Measurements from ENCODE around the gene DNAJB13.
"Not testable (repeated sequence)": the region's sequence is repeated elsewhere in the genome, so short reads cannot be mapped to it uniquely, and the experiment has no call there.

Gene DNAJB13

GRCh38 chr11:73983741-73984538, 33.1 kb downstream of the DNAJB13 start:
- no peak for DNase-seq (ENCODE audit: low read depth in 1 of 2, low spot score in 1 of 2)
- in situ Hi-C loops (cut with HindIII; ENCODE audit: low pct_unique_long_range_greater_than_20kb, low sequenced_read_pairs): no loop called here
- TF ChIP-seq JUND (IDR thresholded peaks at IDR 0.05; ENCODE audit: low read depth): no peak

DNA sequence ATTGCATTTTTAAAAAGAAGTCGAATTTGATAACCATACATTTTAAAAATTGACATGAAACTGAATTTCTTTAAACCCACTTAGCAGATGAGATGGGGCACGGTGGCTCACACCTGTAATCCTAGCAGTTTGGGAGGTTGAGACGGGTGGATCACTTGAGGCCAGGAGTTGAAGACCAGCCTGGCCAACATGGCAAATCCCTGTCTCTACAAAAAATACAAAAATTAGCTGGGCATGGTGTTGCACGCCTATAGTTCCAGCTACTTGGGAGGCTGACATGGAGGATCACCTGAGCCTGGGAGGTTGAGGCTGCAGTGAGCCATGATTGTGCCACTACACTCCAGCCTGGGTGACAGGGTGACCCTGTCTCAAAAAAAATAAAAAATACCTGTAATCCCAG, 34.8 kb downstream of the DNAJB13 start:
- not testable (repeated sequence) for DNase-seq (ENCODE audit: low read depth in 1 of 2, low spot score in 1 of 2)

GRCh38 chr11:73988227-73988626, 37.4 kb downstream of the DNAJB13 start:
- DNase-seq (ENCODE audit: low read depth in 1 of 2, low spot score in 1 of 2): no peak
- in situ Hi-C loops (cut with HindIII; ENCODE audit: low pct_unique_long_range_greater_than_20kb, low sequenced_read_pairs): no loop called here
- no peak for TF ChIP-seq JUND (IDR thresholded peaks at IDR 0.05; ENCODE audit: low read depth)

More for the DNA sequence above, 34.8 kb downstream of the DNAJB13 start:
- in situ Hi-C loops (cut with HindIII; ENCODE audit: low pct_unique_long_range_greater_than_20kb, low sequenced_read_pairs): not testable (repeated sequence)

- DNase-seq (ENCODE audit: low read depth in 1 of 2, low spot score in 1 of 2): no peak
- TF ChIP-seq JUND (IDR thresholded peaks at IDR 0.05; ENCODE audit: low read depth): no peak
- in situ Hi-C loops (cut with HindIII; ENCODE audit: low pct_unique_long_range_greater_than_20kb, low sequenced_read_pairs): no loop called here
Observed at GRCh38 chr11:73989156-73989555, 38.3 kb downstream of the DNAJB13 start.

DNA sequence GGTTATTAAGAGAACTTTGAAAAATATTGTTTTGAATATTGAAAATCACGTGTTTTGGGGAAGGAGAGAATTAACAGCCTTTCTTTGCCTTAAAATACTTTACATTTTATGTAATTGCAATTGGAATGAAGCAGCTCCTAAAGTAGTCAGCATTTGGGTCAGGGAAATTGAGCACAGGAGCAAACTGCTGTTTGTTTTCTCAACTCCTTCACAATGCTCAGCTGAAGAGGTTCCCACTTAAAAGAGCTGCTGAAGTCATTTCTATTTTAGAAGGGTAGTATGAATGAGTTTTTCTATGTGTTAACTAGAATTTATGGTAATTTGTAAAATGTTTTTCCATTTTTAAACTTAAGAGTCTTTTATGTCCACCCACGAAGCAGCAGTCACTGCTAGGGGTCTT, 39.9 kb downstream of the DNAJB13 start:
- in situ Hi-C loops (cut with HindIII; ENCODE audit: low pct_unique_long_range_greater_than_20kb, low sequenced_read_pairs): no loop called here
- DNase-seq (ENCODE audit: low read depth in 1 of 2, low spot score in 1 of 2): no peak
- TF ChIP-seq JUND (IDR thresholded peaks at IDR 0.05; ENCODE audit: low read depth): no peak

- TF ChIP-seq JUND (IDR thresholded peaks at IDR 0.05; ENCODE audit: low read depth): no peak
- no peak for DNase-seq (ENCODE audit: low read depth in 1 of 2, low spot score in 1 of 2)
- in situ Hi-C loops (cut with HindIII; ENCODE audit: low pct_unique_long_range_greater_than_20kb, low sequenced_read_pairs): no loop called here
Observed at GRCh38 chr11:73991471-73992006, 40.7 kb downstream of the DNAJB13 start.

- in situ Hi-C loops (cut with HindIII; ENCODE audit: low pct_unique_long_range_greater_than_20kb, low sequenced_read_pairs): no loop called here
- no peak for DNase-seq (ENCODE audit: low read depth in 1 of 2, low spot score in 1 of 2)
- TF ChIP-seq JUND (IDR thresholded peaks at IDR 0.05; ENCODE audit: low read depth): no peak
Observed at GRCh38 chr11:73995247-73995646, 44.4 kb downstream of the DNAJB13 start.

GRCh38 chr11:73995731-73996130, 44.9 kb downstream of the DNAJB13 start:
- DNase-seq (ENCODE audit: low read depth in 1 of 2, low spot score in 1 of 2): no peak
- in situ Hi-C loops (cut with HindIII; ENCODE audit: low pct_unique_long_range_greater_than_20kb, low sequenced_read_pairs): no loop called here
- TF ChIP-seq JUND (IDR thresholded peaks at IDR 0.05; ENCODE audit: low read depth): no peak

GRCh38 chr11:73996161-73996747, 45.4 kb downstream of the DNAJB13 start:
- no peak for TF ChIP-seq JUND (IDR thresholded peaks at IDR 0.05; ENCODE audit: low read depth)
- no peak for DNase-seq (ENCODE audit: low read depth in 1 of 2, low spot score in 1 of 2)
- in situ Hi-C loops (cut with HindIII; ENCODE audit: low pct_unique_long_range_greater_than_20kb, low sequenced_read_pairs): no loop called here

DNA sequence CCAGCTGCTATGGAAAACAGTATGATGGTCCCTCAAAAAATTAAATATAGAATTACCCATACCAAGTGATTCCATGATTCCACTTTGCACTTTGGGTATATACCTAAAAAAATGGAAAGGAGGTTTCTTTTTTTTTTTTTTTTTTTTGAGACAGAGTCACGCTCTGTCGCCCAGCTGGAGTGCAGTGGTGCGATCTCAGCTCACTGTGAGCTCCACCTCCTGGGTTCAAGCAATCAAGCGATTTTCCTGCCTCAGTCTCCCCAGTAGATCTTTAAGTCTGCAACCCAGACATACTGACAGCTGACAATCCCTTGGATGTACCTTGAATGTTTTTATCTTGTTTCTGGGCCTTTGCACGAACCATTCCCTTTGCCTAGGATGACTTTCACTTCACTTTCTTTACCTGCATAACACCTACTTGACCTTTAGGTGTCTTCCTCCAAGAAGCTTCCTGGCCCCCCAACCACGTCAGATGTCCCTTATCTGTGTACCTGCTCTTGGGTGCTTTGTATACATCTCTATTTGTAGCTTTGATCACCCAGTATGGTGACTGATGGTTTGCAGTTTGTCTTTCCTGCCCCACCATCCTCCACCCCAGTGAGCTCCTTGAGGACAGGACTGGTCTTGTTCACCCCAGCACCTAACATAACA, 46.4 kb downstream of the DNAJB13 start:
- in situ Hi-C loops (cut with HindIII; ENCODE audit: low pct_unique_long_range_greater_than_20kb, low sequenced_read_pairs): no loop called here
- no peak for DNase-seq (ENCODE audit: low read depth in 1 of 2, low spot score in 1 of 2)
- TF ChIP-seq JUND (IDR thresholded peaks at IDR 0.05; ENCODE audit: low read depth): no peak

- DNase-seq (ENCODE audit: low read depth in 1 of 2, low spot score in 1 of 2): no peak
- TF ChIP-seq JUND (IDR thresholded peaks at IDR 0.05; ENCODE audit: low read depth): no peak
- in situ Hi-C loops (cut with HindIII; ENCODE audit: low pct_unique_long_range_greater_than_20kb, low sequenced_read_pairs): no loop called here
Observed at GRCh38 chr11:73998846-73999575, 48.2 kb downstream of the DNAJB13 start.

DNA sequence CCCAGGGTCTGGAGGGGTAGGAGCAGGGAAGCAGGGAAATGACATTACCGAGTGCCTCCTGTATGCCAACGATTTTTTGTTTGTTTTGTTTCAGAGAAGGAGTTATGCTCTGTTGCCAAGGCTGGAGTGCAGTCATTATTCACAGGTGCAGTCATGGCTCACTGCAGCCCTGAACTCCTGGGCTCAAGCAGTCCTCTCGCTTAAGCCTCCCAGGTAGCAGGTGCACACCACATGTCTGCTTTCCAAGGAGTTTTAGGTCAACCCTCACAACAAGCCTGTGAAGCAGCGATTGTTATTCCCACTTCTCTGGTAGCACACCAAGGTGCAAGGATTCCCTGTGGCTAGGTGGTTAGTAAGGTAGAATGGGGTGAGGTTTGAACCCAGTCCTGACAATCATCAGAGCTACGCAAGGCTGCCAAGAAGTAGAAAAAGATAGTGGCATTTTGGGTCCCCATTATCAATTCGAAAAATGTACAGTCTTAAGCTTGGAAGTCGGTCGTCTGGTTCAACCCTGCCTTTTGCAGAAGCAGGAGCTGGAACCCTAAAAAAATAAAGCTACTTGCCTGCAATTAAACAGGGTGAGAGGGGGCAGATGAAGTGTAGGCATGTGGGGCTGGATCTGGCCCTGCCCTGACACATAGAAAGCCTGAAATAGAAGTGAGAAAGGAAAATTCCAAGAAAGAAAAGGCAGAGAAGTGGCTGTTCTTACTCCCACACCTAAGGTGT, 48.9 kb downstream of the DNAJB13 start:
- DNase-seq (ENCODE audit: low read depth in 1 of 2, low spot score in 1 of 2): no peak
- in situ Hi-C loops (cut with HindIII; ENCODE audit: low pct_unique_long_range_greater_than_20kb, low sequenced_read_pairs): no loop called here
- no peak for TF ChIP-seq JUND (IDR thresholded peaks at IDR 0.05; ENCODE audit: low read depth)
